OCI-LY7 (cell line): ENCODE data around the gene CPNE4. TPM values are rescaled to one million over a fixed set of nuclear protein-coding genes. Genes with fewer than 3 reads are reported as not detected.

Experiments
- BruUV-seq: library from RNA; stranded (reverse); fragments of 400-500 nt; replicated peaks from 2 replicates; lab custom pipeline; 2021; lab: Mats Ljungman, UMichigan
- CTCF ChIA-PET: fragments of 300-600 bp; sonication (Branson Sonifier 250); formaldehyde crosslinking; loops from one replicate; lab custom pipeline; 2022; ENCODE audit warnings: antibody characterized with exemption; ENCODE audit not compliant: unreplicated experiment; lab: Charles Lee
- POLR2A ChIA-PET: fragments of 300-600 bp; sonication (Branson Sonifier 250); formaldehyde crosslinking; loops from one replicate; lab custom pipeline; 2022; ENCODE audit warnings: antibody characterized with exemption; lab: Charles Lee
- DNase-seq: peaks from one replicate; pipeline ENCODE4 v3.0.0-alpha.2; 2015; ENCODE audit warnings: low spot score
- H2AFZ ChIP-seq: fragments of 200-600 bp; sonication (generic), shearing (Covaris generic); 2 replicates; pipeline ENCODE4 v1.6.1; 2014; ENCODE audit warnings: mild to moderate bottlenecking, antibody characterized with exemption, low read length, moderate library complexity
- H3K27ac ChIP-seq: fragments of 200-600 bp; sonication (generic); 2 replicates; pipeline ENCODE4 v1.5.1; 2014; ENCODE audit warnings: mixed run types, low read depth, mild to moderate bottlenecking, moderate library complexity, low read length, inconsistent platforms; ENCODE audit not compliant: poor library complexity, severe bottlenecking
- H3K36me3 ChIP-seq: fragments of 200-600 bp; sonication (generic); 2 replicates; pipeline ENCODE4 v1.6.1; 2014; ENCODE audit warnings: mild to moderate bottlenecking, antibody characterized with exemption, low read length, moderate library complexity, mixed read lengths; ENCODE audit not compliant: insufficient read depth
- H3K4me1 ChIP-seq: fragments of 200-600 bp; sonication (generic); 2 replicates; pipeline ENCODE4 v1.5.1; 2014; ENCODE audit warnings: mild to moderate bottlenecking, low read length; ENCODE audit not compliant: insufficient read depth, poor library complexity, severe bottlenecking
- H3K4me2 ChIP-seq: fragments of 200-600 bp; sonication (generic); 2 replicates; pipeline ENCODE4 v1.6.1; 2014; ENCODE audit warnings: mild to moderate bottlenecking, low read length
- H3K4me3 ChIP-seq: fragments of 200-600 bp; sonication (generic); 2 replicates; pipeline ENCODE4 v1.5.1; 2014; ENCODE audit warnings: mild to moderate bottlenecking, low read depth, low read length; ENCODE audit not compliant: poor library complexity, severe bottlenecking
- H3K79me2 ChIP-seq: fragments of 200-600 bp; sonication (generic); 2 replicates; pipeline ENCODE4 v1.6.1; 2016; ENCODE audit warnings: low read depth, mild to moderate bottlenecking, low read length, moderate library complexity, mixed read lengths; ENCODE audit not compliant: insufficient read depth
- H3K9me2 ChIP-seq: fragments of 200-600 bp; sonication (generic); 2 replicates; pipeline ENCODE4 v1.6.1; 2016; ENCODE audit warnings: mild to moderate bottlenecking, low read length, mixed read lengths; ENCODE audit not compliant: insufficient read depth
- H3K9me3 ChIP-seq: fragments of 200-600 bp; sonication (generic); 2 replicates; pipeline ENCODE4 v1.6.1; 2014; ENCODE audit warnings: mild to moderate bottlenecking, mixed run types, low read length, mixed read lengths
- H4K20me1 ChIP-seq: fragments of 200-600 bp; sonication (generic); 2 replicates; pipeline ENCODE4 v1.6.1; 2014; ENCODE audit warnings: mild to moderate bottlenecking, antibody characterized with exemption, low read length, moderate library complexity, mixed read lengths; ENCODE audit not compliant: insufficient read depth
- EZH2phosphoT487 ChIP-seq: fragments of 200-600 bp; sonication (generic); IDR thresholded peaks from 2 replicates; pipeline ENCODE4 v1.6.1; 2018; ENCODE audit warnings: low read depth, borderline replicate concordance, mild to moderate bottlenecking, mixed run types, antibody characterized with exemption, low read length, moderate library complexity, mixed read lengths
- intact Hi-C: fragments of 100-400 bp; cut with micrococcal nuclease; formaldehyde crosslinking; loops from one replicate; pipeline ENCODE4 v1.10.0; 2022; ENCODE audit not compliant: unreplicated experiment
- total RNA-seq, 2 experiments: library from RNA; depleted of rRNA in 1 of 2; stranded (reverse); fragments of >200 nt in 1 of 2; shearing (Covaris generic) in 1 of 2; gene quantifications; 2 replicates each; pipeline ENCODE4 v1.2.3, GENCODE V29; 2014 to 2022
- TF ChIP-seq, protein P1 (sequence below): fragments of 200-600 bp; sonication (generic); conservative IDR thresholded peaks from 2 replicates; pipeline ENCODE4 v1.5.1; 2014; ENCODE audit warnings: mild to moderate bottlenecking, antibody characterized with exemption, low read length, moderate library complexity, mixed read lengths

CPNE4 gene
- total RNA-seq, 2 experiments from 2014 or later, result not detected

DNA sequence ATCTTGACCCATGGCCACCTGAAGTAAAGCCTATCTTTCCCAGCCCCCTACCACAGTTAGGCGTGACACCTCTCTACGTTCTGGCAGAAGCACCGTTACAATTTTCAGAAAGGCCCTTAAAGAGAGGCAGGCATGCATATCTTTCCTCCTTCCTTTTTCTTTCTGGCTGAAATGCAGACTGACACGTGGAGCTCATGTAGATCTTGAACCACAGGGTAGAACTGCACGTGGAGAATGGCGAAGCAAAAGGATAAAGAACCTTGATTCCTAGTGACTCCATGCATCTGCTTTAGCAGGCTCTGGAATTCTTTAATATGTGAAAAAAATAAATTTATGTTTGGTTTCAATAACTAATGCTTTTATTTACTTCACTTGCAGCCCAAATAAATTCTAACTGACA is 166.6 kb downstream of the CPNE4 start:
- intact Hi-C loops, result no loop called here
- no peak overlapping the region for H2AFZ ChIP-seq
- no peak for DNase-seq
- no peaks in the 10 kb centered on the region for H3K79me2 ChIP-seq
- POLR2A ChIA-PET, result no interaction called here
- TF ChIP-seq, protein P1, sequence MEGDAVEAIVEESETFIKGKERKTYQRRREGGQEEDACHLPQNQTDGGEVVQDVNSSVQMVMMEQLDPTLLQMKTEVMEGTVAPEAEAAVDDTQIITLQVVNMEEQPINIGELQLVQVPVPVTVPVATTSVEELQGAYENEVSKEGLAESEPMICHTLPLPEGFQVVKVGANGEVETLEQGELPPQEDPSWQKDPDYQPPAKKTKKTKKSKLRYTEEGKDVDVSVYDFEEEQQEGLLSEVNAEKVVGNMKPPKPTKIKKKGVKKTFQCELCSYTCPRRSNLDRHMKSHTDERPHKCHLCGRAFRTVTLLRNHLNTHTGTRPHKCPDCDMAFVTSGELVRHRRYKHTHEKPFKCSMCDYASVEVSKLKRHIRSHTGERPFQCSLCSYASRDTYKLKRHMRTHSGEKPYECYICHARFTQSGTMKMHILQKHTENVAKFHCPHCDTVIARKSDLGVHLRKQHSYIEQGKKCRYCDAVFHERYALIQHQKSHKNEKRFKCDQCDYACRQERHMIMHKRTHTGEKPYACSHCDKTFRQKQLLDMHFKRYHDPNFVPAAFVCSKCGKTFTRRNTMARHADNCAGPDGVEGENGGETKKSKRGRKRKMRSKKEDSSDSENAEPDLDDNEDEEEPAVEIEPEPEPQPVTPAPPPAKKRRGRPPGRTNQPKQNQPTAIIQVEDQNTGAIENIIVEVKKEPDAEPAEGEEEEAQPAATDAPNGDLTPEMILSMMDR, result no peak
- TF ChIP-seq EZH2phosphoT487, result no peak
- no TSS peak for BruUV-seq
- no peak overlapping the region for H3K4me2 ChIP-seq
- CTCF ChIA-PET, result no interaction called here
- no peaks in the 10 kb centered on the region for H3K9me2 ChIP-seq
- H3K4me1 ChIP-seq, result no peaks in the 10 kb centered on the region
- no peaks in the 10 kb centered on the region for H3K9me3 ChIP-seq
- H3K36me3 ChIP-seq, result no peaks in the 10 kb centered on the region
- no peaks in the 10 kb centered on the region for H4K20me1 ChIP-seq
- H3K27ac ChIP-seq, result no peak overlapping the region
- H3K4me3 ChIP-seq, result no peak overlapping the region

DNA sequence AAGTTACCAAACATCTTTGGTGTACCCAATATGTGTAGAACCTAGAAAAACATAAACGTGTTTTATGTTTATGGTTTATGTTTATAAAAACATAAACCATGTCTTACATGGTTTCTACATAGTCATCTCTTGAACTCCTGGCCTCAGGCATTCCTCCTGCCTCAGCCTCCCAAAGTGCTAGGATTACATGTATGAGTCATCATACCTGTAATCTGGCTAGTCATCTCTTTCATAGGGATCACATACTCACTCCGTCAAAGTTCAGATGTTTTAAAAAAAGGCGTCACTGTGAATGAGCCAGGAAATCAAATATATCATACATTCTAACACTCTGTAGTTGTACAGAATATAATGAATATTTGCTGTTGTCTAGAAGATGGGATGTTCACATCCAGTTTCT is 178.6 kb downstream of the CPNE4 start:
- no peak for TF ChIP-seq EZH2phosphoT487
- TF ChIP-seq, protein P1, result no peak
- Histone ChIP-seq H3K9me2 (no peaks in the 10 kb centered on the region), H3K4me2 (no peak overlapping the region), H3K36me3 (no peaks in the 10 kb centered on the region), H3K9me3 (no peaks in the 10 kb centered on the region), H3K79me2 (no peaks in the 10 kb centered on the region), H2AFZ (no peak overlapping the region), H3K27ac (no peak overlapping the region), H3K4me1 (no peaks in the 10 kb centered on the region), H3K4me3 (no peak overlapping the region), H4K20me1 (no peaks in the 10 kb centered on the region)
- no TSS peak for BruUV-seq
- DNase-seq, result no peak
- POLR2A ChIA-PET, result interaction anchor here (1.2 kb wide), 1 partner anchor 24 kb away, joined by 3 read pairs; no protein-coding TSS in a partner anchor
- CTCF ChIA-PET, result no interaction called here
- intact Hi-C loops, result no loop called here

DNA sequence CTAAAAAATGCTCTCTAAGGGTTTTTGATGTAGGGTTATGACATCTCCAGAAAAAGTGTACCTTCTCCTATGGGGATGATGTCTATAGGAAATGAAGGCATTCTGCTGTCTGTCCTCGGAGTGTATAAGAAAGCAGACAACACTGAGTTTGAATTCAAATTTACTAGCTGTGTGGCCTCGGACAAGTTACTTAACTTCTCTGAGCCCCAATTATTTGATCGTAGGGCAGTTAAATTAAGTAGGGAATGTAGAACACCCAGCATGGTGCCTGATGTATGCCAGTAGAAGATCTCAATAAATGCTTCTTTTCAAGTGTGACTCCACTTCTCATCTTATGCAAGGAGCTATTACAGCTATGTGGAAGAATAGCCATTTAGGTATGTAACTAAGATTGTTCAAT is 184.6 kb downstream of the CPNE4 start:
- Histone ChIP-seq H4K20me1 (no peaks in the 10 kb centered on the region), H3K79me2 (no peaks in the 10 kb centered on the region), H3K9me2 (no peaks in the 10 kb centered on the region), H3K4me3 (no peak overlapping the region), H3K4me1 (no peaks in the 10 kb centered on the region), H3K27ac (no peak overlapping the region), H3K9me3 (no peaks in the 10 kb centered on the region), H2AFZ (no peak overlapping the region), H3K4me2 (no peak overlapping the region), H3K36me3 (no peaks in the 10 kb centered on the region)
- ChIA-PET CTCF (no interaction called here), POLR2A (no interaction called here)
- no peak for DNase-seq
- intact Hi-C loops, result no loop called here
- no TSS peak for BruUV-seq
- TF ChIP-seq EZH2phosphoT487, result no peak
- TF ChIP-seq, protein P1, result no peak
